ENCODE results near the gene BCAP31.

DNA sequence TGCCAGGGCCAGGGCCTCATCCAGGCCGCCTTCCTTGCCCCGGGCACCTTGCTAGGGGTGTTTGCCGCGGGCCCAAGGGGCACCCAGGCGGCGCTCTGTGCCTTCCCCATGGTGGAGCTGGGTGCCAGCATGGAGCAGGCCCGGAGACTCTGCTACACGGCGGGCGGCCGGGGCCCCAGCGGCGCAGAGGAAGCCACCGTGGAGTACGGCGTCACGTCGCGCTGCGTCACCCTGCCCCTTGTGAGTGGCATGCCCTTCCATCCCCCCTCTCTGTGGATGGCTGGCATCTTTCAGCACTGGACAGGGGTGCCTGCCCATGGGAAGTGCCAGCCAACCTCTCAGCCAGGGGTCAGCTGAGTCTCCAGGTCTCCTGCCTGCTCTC lies 43.5 kb upstream of the BCAP31 start:
- TF ChIP-seq E2F1 (CRISPR knock-in tag; IDR thresholded peaks at IDR 0.05) (no peak), ZNF263 (CRISPR knock-in tag; IDR thresholded peaks at IDR 0.05; ENCODE audit: low read depth) (no peak), SMAD3 (CRISPR knock-in tag; IDR thresholded peaks at IDR 0.05; ENCODE audit: borderline replicate concordance) (no peak), ZNF232 (CRISPR knock-in tag; IDR thresholded peaks at IDR 0.05) (no peak), ZNF281 (CRISPR knock-in tag; IDR thresholded peaks at IDR 0.05) (no peak)
- TF ChIP-seq, protein P1, sequence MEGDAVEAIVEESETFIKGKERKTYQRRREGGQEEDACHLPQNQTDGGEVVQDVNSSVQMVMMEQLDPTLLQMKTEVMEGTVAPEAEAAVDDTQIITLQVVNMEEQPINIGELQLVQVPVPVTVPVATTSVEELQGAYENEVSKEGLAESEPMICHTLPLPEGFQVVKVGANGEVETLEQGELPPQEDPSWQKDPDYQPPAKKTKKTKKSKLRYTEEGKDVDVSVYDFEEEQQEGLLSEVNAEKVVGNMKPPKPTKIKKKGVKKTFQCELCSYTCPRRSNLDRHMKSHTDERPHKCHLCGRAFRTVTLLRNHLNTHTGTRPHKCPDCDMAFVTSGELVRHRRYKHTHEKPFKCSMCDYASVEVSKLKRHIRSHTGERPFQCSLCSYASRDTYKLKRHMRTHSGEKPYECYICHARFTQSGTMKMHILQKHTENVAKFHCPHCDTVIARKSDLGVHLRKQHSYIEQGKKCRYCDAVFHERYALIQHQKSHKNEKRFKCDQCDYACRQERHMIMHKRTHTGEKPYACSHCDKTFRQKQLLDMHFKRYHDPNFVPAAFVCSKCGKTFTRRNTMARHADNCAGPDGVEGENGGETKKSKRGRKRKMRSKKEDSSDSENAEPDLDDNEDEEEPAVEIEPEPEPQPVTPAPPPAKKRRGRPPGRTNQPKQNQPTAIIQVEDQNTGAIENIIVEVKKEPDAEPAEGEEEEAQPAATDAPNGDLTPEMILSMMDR (IDR thresholded peaks at IDR 0.05), result no peak

All from WTC11 (cell line).